Measurements from ENCODE around the gene DNAI2.

The DNAI2 gene, protein sequence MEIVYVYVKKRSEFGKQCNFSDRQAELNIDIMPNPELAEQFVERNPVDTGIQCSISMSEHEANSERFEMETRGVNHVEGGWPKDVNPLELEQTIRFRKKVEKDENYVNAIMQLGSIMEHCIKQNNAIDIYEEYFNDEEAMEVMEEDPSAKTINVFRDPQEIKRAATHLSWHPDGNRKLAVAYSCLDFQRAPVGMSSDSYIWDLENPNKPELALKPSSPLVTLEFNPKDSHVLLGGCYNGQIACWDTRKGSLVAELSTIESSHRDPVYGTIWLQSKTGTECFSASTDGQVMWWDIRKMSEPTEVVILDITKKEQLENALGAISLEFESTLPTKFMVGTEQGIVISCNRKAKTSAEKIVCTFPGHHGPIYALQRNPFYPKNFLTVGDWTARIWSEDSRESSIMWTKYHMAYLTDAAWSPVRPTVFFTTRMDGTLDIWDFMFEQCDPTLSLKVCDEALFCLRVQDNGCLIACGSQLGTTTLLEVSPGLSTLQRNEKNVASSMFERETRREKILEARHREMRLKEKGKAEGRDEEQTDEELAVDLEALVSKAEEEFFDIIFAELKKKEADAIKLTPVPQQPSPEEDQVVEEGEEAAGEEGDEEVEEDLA

GRCh38 chr17:74274060-74274708 is at the start of gene DNAI2:
Gene DNAI2 (plus strand): TSS chr17:74274234. CDS start chr17:74281818, 7,584 bp downstream.
- in situ Hi-C loops (cut with HindIII; ENCODE audit: low sequenced_read_pairs): no loop called here

- in situ Hi-C loops (cut with HindIII; ENCODE audit: low sequenced_read_pairs): no loop called here
Observed at GRCh38 chr17:74224959-74225725, 48.9 kb upstream of the DNAI2 start.

GRCh38 chr17:74226252-74226651 is 47.8 kb upstream of the DNAI2 start:
- in situ Hi-C loops (cut with HindIII; ENCODE audit: low sequenced_read_pairs): no loop called here

GRCh38 chr17:74227271-74228080 is 46.6 kb upstream of the DNAI2 start:
- in situ Hi-C loops (cut with HindIII; ENCODE audit: low sequenced_read_pairs): no loop called here

- in situ Hi-C loops (cut with HindIII; ENCODE audit: low sequenced_read_pairs): no loop called here
Observed at GRCh38 chr17:74228306-74228978, 45.6 kb upstream of the DNAI2 start.

DNA sequence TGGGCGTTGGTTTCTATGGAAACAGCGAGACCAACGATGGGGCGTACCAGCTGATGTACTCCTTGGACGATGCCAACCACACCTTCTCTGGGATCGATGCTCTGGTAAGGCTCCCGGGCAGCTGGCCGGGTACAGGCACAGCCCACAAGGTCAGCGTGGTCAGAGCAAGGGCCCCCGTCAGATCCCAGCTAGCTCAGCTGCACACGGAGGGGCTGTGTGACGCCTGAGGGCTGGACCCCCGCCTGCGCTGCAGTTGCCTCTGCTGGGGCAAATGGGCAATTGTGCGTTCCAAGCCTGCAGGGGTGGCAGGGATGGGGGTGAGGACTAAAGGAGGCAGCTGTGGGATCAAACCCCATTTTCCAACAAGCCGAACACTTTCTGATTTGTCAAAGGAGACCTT is 43.1 kb upstream of the DNAI2 start:
- in situ Hi-C loops (cut with HindIII; ENCODE audit: low sequenced_read_pairs): no loop called here

- in situ Hi-C loops (cut with HindIII; ENCODE audit: low sequenced_read_pairs): no loop called here
Observed at GRCh38 chr17:74231928-74232907, 41.8 kb upstream of the DNAI2 start.

- in situ Hi-C loops (cut with HindIII; ENCODE audit: low sequenced_read_pairs): no loop called here
Observed at GRCh38 chr17:74233937-74234336, 40.1 kb upstream of the DNAI2 start.

DNA sequence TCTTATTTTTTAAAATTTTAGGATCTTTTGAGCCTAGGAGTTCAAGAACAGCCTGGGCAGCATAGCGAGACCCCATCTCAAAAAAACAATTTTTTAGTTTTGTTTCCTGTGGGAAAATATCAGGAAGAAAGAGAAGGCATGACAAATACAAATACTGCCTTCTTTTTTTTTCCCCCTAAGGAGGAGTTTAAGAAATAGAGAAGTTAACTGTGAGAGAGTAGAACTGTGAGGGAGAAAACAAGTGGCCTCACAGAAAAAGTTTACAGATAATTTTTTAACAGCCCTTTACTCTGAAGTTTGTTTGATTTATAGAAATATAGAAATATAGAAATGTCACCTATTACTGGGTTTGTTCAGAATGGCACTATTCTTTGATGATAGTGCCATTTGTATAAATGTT is 39.5 kb upstream of the DNAI2 start:
- in situ Hi-C loops (cut with HindIII; ENCODE audit: low sequenced_read_pairs): no loop called here

GRCh38 chr17:74235040-74235581 is 38.9 kb upstream of the DNAI2 start:
- in situ Hi-C loops (cut with HindIII; ENCODE audit: low sequenced_read_pairs): no loop called here

DNA sequence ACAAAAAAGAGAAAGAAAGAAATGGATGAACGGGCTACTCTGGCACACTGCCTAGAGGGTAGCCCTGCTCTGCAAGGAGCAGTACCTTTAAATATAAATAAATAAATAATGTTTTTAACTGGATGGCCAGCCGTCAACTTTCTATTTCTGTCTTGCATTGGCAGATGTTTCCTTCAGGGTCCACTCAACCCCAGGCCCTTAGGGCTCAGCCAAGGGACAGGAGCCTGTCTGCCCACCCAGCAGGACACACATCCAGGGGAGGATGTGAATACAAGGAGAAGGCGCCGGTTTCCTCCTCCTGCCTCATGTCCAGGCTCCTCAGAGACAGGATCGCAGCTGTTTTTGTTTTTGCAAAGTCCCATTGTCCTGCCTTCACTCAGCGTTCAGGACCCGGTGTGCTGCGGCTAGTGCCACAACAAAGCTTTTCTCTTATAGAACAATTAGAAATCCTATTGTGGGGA is 38.1 kb upstream of the DNAI2 start:
- in situ Hi-C loops (cut with HindIII; ENCODE audit: low sequenced_read_pairs): no loop called here

GRCh38 chr17:74237321-74237720 is 36.7 kb upstream of the DNAI2 start:
- in situ Hi-C loops (cut with HindIII; ENCODE audit: low sequenced_read_pairs): no loop called here

GRCh38 chr17:74239172-74239571 is 34.9 kb upstream of the DNAI2 start:
- in situ Hi-C loops (cut with HindIII; ENCODE audit: low sequenced_read_pairs): no loop called here

DNA sequence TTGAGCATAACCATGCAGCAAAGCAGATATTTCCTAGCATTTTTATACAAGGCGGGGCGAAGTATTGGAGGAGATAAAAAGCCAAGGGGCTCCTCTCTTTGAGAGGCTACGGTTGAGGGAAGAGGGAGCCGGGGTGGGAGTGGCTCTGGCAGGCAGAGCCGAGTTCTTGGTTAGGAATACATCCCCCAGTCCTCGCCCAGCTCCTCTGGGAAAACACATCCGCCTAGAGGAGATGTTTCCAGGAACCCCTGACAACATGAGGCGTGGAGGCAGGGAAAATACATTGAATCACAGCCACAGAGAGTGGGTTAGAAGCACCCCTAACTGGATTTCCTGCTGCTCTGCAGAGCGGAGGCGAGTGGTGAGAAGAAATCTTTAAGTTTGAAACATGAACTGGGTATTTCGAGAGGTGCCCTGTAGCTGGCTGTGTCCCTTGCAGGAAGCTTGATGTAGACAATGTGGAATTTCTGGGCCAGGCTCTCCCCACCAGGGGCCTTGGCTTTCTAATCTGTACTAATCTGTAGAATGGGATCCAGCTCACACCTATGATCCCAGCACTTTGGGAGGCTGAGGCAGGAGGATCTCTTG is 33.3 kb upstream of the DNAI2 start:
- in situ Hi-C loops (cut with HindIII; ENCODE audit: low sequenced_read_pairs): no loop called here

GRCh38 chr17:74241431-74241830 is 32.6 kb upstream of the DNAI2 start:
- in situ Hi-C loops (cut with HindIII; ENCODE audit: low sequenced_read_pairs): no loop called here

DNA sequence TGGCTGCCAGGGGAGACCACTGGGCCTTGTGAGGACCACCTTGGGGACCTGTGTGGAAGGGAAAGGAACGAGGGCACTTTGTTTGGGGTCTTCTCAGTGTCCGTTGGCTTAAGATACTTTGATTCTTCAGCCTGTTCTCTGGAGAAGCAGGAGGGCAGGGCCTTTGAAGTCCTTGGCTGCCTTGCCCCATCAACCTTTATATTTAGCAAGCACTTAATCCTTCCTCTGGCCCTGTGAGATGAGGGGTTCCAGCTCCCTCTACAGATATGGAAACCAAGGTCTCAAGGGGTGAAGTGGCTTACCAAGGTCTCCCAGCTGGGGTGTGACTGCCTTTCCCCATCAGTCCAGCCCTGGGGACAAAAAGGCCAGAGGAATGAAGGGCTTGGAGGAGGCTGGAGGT is 32.2 kb upstream of the DNAI2 start:
- in situ Hi-C loops (cut with HindIII; ENCODE audit: low sequenced_read_pairs): no loop called here

GRCh38 chr17:74243013-74243755 is 30.9 kb upstream of the DNAI2 start:
- in situ Hi-C loops (cut with HindIII; ENCODE audit: low sequenced_read_pairs): no loop called here
